CD4-positive, alpha-beta T cell treated with Interleukin-15 for 1 hour (primary cell): ENCODE results near the gene SERAC1.

ENCODE experiments used
- DNase-seq: peaks from one replicate; pipeline ENCODE4 v3.0.0-alpha.2; 2020

Gene SERAC1

DNA sequence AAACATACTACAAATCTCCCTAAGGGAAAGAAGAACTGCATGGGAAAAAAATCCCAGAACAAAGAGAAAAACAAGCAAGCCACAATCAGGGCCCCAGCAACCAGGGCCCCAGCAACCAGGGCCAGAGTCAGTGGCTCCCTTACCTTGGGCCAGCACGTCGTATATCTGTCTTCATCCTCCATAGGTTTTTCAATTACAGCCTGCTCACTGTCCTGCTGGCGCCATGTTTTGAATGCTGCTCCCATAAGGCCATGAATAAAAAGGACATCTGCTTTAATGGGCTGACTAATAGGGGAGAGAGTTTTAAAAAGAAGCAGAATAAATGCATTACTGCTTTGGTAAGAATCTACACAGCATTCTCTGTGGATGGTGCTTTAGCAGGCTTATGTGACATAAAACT lies 49.2 kb downstream of the SERAC1 start:
- DNase-seq, result no peak

DNA sequence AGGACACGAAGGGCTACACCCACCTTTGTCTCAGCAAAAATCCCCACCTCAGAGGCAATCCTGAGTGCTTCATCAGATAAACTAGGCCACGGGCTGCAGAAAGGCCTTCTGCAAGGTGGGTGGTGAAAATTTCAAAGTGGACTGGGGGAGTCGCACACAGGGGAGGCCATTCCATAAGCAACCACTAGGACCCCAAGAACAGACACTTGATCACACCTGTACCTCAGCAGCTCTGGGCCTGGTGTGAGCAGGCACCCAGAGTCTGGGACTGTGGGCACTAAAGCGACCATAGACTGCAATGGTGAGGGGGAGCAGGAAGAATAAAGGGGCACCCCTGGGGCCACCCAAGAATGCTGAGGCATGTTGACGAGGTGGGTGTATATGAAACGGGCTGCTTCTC lies 52.6 kb downstream of the SERAC1 start:
- no peak for DNase-seq

DNA sequence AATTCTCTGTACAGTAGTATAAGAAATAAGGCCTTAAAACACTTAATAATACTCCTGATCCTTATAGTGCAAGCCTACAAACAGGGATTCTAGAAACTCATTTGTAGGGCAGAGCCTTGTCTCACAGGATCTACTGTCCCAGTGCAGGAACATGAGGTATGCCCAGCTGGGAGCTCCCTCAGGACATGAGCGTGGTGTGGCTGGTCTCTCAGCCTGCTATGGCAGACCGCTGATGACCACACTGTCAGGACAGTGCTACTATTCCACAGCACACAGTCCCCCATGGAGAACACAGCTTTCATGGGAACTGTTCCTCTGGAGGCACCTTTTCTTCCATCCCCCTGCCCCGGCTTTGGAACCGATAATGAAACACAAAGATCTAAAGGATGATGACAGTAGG lies 53.0 kb downstream of the SERAC1 start:
- no peak for DNase-seq

DNA sequence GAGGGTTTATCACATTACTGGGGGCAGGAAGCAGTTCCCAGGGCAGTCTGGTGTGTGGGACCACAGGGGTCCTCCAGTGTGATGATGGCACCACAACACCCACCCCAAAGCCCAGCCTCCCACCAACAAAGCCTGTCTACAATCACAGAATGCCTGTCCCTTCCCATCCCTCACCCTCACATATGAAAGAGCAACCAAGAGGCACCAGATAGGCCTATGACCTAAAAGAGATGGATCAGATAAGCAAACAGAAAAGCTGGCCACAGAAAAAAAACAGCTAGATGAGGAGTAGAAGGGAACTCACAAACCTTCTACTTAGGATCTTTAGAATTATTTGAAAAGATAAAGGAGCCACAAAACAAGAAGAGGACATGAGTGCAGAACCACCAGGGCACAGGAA lies 54.3 kb downstream of the SERAC1 start:
- no peak for DNase-seq

DNA sequence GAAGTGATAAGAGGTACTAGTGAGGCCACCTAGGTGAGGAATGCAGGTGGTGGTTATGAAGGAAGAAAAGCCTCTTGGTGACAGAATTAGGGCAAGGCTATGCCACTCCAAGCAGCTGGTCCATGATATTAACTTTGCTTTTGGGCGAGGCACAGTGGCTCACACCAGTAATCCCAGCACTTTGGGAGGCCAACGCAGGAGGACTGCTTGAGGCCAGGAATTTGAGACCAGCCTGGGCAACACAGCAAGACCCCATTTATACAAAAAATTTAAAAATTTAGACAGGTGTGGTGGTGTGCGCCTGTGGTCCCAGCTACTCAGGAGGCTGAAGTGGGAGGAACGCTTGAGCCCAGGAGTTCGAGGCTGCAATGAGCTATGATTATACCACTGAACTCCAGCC lies 56.1 kb downstream of the SERAC1 start:
- no peak for DNase-seq

DNA sequence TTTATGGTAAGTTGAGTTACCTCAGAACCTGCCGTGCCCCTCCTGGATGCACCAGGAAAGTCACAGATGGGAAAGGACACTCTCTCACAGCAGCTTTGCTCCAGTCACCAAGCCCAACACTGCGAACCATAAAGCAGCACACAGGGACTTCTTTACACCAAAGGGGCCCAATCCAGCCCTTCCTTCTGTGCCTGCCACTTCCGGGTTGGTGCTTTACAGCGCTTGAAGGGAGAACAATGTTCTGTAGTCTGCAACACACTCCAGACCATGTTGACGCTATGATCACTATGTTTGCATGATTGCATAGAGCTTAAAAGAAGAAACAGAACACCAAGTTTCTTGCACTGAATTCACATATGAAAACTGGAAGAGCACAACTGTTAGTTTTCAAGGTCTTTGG lies 57.1 kb downstream of the SERAC1 start:
- DNase-seq, result no peak

DNA sequence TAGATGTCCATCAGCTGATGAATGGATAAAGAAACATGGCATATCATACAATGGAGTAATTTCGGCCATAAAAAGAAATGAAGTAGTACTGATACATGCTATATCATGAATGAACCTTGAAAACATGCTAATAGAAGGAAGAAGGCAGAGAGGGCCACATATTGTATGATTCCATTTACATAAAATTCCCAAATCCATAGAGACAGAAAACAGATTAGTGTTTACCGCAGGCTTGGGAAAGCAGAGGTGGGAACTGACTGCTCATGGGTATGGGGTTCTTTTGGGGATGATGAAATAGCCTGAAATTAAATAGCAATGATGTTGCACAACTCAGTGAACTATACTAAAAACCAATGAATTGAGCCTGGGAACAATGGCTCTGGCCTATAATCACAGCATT lies 58.3 kb downstream of the SERAC1 start:
- no peak for DNase-seq

DNA sequence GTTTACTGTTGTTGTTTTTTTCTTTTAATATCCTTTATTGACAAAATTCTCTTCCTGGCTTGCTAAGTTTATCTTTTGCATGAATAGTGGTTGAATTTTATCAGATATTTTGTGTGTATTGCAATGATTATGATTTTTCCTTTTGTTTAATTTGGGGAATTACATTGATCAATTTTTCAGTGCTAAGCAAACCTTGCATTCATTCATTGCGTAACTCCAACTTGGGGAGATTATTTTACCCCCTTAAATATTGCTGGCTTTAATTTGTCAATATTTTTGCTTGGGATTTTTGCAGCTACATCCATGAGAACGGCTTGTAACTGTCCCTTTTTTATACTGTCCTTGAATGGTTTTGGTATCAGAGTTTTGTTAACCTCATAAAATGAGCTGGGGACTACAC lies 63.4 kb downstream of the SERAC1 start:
- no peak for DNase-seq

DNA sequence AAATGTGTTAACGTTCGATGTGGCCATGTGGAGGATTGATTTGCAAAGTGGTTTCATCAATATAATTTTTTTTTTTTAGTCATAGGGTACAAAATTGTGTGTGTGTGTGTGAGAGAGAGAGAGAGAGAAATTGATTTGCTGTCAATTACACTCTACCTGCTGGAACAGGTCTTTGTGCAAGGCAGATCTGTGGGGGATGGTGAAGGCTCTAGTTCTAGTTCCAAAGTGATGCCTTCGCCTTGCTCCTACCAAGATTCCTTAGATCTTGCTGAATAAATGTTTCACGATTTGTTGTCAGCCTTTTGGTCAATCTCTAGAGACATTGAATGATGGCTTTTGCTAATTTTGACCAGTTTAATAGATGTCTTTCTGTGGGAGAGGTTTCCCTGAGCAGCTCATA lies 64.8 kb downstream of the SERAC1 start:
- no peak for DNase-seq

DNA sequence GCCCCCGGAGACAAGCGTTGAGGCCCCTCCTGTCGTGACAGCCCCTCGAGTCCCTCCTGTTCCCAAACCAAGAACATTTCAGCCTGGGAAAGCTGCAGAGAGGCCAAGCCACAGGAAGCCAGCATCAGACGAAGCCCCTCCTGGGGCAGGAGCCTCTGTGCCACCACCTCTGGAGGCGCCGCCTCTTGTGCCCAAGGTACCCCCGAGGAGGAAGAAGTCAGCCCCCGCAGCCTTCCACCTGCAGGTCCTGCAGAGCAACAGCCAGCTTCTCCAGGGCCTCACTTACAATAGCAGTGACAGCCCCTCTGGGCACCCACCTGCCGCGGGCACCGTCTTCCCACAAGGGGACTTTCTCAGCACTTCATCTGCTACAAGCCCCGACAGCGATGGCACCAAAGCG lies 72.4 kb downstream of the SERAC1 start:
- DNase-seq, result no peak

DNA sequence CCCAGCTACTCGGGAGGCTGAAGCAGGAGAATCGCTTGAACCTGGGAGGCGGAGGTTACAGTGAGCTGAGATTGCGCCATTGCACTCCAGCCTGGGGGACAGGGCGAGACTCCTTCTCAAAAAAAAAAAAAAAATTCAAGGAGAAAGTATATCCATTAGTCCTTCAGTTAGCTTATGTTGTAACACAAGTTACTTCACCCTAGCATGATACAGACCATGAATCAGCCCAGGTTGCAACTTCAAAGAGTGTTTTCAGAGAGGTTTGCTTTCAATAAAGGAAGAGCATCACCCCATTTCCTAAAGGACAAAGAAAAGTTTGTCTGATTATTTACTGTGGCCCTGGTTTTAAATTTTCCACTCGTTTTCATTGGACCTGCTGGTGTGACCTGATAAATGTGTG lies 73.0 kb downstream of the SERAC1 start:
- no peak for DNase-seq

DNA sequence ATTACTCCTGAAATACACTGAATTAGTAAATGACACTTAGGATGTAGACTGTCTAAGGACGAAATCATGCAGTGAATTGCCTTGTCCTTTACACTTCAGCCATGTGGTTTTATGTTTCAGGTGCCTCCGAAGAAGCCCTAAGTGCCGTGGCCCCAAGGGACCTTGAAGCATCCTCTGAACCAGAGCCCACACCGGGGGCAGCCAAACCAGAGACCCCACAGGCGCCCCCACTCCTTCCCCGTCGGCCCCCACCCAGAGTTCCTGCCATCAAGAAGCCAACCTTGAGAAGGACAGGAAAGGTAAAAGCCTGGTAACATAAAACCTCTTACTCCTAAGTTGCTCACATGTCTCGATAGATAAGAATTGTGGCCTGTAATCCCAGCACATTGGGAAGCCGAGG lies 75.3 kb downstream of the SERAC1 start:
- no peak for DNase-seq

DNA sequence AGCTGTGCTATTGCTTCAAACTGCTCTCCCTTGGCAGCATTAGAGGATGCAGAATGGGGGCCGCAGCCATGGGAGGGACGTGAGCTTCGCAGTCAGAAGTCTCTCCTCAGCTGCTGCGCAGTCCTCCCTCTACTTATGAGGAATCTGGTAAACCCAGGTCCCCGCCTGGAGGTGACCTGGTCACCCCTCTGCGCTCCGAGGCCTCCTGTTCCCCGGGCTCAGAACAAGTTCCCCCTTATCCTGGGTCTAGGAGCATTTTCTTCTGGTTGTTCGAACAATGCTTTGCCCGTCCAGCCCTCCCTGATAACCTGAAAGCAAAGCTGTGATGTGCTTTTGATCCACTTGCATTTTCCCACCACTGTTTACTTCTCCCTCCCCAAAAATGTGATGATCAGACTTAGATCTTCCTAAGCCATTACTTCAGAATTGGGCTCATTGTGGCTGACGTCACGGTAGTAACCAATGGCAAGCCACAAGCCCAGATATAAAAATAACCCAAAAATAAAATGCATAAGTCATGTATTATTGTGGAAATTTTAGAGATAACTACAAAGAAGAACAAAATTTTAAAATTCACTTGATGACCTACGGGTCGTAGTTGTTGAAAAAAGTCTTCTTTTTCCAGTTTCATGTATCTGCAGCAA lies 80.7 kb downstream of the SERAC1 start:
- no peak for DNase-seq

DNA sequence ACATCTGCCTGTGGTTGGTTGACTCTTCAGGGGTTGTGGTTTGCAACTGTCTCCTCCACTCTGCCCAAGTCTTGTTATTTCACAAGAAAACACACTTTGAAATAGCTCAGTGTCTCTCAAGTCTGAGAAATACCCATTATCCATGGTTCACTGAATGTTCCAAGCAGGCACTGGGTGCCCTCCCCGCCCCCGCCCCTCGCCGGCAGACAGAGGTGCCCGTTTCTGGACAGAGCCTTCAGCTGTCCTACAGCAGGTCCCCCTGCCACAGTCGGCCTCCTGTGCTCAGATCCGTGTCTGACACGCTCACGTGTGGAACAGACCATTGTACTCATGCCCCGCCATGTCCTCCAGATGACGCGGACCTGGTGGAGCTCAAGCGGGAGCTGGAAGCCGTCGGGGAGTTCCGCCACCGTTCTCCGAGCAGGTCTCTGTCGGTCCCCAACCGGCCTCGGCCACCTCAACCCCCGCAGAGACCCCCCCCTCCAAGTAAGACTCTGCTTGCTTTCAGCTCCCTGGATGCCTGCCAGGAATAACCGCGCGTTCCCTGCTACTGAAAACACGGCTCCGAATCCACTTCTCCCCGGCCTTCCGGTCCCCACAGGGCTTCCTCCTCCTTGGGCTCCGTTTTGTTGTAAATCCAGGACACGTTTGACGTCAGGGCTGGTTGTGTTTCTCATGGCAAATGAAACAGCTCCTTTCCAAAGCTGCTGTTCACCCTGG lies 81.4 kb downstream of the SERAC1 start:
- peak; percentile 26 for DNase-seq

DNA sequence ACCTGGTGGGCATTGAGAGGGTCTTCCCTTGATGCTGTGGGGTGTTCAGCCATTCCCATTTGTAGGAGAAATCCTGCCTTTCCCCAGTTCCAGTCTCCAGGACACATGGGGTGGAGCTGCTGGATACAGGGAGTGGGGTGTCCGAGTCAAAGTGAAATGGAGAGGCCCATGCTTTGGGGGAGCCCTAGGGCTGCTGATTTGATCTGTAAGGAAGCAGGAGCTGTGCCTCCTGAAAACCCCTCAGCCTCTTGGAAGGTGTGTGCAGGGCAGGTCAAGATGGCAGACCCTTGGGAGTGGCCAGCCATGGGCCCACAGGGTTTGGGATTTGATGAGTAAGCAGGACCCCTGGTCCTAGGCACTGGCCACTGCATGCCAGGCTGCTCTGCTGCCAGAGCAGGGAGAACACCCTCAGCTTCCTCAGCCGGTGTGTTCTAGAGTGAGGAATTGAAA lies 82.0 kb downstream of the SERAC1 start:
- no peak for DNase-seq

DNA sequence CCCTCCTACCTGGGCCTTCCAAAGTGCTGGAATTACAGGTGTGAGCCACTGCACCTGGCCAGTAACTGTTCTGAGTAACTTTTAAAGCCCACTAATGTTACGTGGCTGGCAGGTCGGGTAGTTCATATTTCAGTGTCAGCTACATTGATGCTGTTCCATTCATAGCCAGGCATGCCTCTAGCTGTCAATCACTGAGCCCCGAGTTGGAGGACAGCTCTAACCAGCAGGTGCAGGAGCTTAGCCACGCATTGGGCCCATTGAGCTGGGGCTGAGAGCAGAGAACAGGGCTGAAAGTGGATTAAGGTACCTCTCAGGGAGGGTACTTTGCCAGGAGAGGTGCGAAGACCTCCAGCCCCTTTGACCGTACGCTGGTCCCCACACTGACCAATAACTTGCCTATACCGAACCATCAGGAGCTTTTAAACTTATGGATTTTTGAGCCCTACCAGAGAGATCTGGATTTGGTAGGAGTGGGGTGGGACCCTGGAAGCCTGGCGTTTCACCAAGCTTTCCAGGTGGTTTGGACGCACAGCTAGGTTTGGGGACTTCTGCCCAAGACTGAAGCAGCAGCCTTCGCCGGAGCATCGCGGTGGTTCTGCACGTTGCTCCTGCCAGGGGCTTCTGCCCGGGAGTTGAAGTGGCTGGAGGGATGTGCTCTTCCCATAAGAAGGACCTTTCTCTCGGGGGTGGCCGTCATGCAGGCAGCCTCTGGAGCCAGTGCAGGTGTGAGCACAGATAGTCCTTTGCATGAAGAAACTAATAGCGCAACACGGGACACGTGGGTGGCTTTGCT lies 82.6 kb downstream of the SERAC1 start:
- DNase-seq, result no peak

DNA sequence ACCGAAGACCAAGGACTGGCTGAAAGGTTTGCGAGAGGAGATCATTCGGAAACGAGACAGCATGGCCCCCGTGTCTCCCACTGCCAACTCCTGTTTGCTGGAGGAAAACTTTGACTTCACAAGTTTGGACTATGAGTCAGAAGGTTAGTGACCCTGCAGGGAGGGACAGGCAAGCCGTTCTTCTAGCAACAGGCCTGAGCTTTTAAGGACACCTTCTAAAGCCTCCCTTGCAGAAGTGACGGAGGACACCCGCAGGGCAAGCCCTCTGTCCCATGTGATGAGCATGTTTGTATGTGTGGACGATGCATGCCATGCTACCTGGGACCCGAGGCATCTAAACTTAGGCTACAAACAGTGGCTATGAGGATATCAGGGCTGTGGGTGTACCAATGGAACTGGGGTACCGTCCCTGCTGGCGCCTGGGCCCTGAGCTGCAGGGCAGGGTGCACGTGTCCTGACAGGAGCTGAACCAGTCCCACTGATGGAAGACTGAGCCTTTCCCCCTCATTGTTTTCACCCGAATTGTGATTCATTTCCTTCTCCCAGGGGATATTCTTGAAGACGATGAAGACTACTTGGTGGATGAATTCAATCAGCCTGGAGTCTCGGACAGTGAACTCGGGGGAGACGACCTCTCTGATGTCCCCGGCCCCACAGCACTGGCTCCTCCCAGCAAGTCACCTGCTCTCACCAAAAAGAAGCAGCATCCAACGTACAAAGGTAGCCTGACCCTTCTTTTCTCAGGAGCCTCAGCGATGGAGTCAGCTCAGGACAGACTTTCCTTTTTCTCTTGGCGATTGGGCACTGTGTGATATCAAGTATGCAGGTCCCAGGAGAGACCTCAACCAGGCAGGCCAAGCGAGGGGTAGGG lies 84.4 kb downstream of the SERAC1 start:
- no peak for DNase-seq

DNA sequence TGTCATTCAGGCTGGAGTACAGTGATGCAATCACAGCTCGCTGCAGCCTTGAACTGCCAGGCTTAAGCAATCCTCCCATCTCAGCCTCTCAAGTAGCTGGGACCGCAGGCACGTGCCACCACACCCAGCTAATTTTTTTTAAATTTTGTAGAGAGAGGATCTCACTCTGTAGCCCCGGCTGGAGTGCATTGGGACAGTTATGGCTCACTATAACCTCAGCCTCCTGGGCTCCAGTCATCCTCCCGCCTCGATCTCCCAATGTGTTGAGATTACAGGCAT lies 86.5 kb downstream of the SERAC1 start:
- DNase-seq, result peak; percentile 73

DNA sequence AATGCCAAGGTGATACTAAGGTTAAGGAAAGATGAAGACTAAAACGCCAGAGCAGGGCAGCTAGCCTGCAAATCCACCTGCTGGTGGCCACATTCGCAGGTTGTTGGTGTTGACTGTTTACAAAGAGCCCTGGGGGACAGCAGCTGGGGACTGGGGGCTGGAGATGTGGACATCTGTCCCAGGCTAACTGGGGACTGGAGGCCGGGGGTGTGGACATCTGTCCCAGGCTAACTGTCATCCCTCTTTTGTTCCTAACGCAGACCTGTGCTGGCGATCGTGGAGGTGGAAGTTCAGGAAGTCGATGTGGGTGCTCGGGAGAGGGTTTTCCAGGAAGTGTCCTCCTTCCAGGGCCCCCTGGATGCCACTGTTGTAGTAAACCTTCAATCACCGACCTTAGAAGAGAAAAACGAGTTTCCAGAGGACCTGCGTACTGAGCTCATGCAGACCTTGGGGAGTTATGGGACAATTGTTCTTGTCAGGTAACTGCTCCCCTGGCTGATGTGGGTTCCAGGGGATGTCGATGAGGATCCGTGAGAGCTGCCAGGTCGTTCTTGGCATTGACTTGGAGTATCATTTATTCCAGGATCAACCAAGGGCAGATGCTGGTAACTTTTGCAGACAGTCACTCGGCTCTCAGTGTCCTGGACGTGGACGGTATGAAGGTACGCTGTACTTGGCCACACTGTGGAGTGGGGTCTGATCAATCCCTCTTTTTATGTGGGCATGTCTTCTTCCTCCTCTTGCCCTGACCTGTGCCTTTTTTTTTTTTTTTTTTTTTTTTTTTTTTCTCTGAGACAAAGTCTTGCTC lies 87.0 kb downstream of the SERAC1 start:
- no peak for DNase-seq

DNA sequence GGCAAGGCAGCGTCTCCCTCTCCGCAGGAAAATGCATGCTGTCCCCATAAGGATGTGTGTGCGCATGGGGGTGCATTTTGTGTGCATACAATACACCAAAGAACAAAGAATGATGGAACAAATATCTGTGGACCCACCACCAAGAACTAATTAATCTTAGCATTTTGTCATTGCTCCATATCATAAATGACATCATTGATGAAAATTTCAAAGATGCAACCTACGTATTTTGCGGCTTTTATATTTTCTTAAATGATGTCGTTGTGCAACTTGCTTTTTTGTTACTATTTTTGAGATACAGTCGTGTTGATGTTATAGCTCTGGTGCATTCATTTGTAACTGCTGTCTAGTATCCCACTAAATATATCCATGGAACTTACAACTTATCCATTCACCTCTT lies 89.7 kb downstream of the SERAC1 start:
- DNase-seq, result no peak

DNA sequence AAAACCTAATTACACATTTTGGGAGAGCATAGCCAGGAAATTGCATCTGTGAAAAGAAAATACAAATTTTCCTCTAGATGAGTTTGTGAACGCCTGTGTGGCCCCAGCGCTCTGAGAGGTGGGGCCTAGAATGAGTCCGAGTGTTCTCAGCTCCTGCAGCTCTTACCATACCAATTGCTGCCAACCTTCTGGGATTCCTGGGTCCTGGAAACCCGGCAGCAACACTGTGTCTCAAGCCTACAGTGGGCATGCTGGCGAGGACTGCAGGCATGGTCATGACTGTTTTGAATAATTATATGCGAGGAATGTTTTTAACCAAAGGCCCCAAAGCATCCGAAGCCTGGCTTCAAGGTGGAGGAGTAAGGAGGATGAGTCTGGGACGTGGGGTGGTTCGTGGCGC lies 90.4 kb downstream of the SERAC1 start:
- DNase-seq, result no peak

DNA sequence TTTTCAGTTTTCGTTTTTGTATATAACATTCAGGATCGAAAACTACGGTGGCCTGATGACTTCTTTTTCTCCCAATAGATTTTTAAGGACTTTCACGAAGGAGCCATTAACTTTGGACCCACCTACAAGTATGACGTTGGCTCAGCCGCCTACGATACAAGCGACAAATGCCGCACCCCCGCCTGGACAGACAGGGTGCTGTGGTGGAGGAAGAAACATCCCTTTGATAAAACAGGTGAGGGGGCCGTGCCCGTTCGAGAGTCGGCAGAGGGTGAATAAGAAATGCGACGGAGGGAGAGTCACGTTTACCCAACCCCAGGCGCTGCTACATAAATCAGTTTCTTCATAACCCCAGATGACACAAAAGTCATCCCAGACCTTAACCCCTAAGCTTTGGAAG lies 91.5 kb downstream of the SERAC1 start:
- no peak for DNase-seq

DNA sequence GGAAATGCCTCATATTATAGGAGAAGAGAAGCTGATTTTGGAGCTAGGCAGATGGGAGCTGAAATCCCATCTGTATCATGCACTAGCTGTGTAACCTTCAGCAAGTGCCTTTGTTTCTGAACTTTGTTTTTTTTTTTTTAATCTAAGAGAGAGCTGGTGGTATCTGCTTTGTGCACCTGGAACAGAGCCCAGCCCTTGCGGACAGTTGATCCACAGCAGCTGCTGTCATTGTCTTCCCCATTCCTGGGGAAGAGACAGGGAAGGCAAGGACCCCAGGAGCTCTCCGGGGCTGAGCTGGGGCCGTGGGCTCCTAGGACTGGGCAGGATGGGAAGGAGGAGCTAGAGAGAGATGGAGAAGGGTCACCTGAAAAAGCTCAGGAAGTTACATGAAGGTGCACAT lies 94.3 kb downstream of the SERAC1 start:
- DNase-seq, result no peak
